ENCODE results near the gene KYAT1.

Gene KYAT1

DNA sequence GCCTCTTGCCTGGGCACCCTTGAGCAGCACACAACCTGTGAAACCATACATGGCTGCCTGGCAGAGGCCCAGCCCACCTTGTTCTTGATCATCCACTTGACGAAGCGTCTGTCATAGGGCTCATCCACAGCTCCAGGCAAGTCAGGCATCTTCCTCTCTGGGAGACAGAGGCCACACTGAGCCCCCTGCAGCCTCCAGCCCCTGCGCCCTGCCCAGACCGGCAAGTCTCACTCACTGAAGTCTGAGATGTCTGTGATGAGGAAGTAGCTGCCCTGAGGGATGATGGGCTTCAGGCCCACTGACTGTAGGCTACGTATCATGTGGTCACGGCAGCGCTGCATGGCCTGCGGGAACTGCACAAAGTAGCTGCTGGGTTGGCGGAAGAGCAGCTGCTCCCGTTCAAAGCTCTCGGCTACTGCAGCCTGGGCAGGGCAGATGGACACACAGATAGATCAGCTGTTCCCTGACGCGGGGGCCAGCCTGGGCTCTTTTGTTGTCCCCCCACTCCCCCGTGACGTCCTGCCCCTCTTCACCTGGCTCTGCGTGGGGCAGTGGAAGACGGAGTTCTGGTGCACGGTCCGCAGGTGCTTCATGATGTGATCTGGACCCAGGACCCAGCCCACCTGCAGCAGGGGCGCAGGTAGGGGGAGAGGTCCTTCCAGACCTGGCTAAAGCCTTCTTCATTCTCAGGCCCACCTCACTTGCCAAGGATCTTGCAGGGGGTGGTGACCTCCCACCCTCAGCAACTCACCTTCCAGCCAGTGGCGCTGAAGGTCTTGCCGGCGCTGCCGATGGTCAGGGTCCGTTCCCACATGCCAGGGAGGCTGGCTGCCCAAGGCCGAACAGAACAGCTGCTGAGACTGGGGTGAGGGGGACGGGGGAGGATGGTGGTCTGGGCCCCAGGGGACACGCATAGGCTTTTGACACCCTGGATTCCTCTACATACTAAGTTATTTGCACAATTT is 46.2 kb downstream of the KYAT1 start:
- H3K9me3 Mint-ChIP-seq, result no peaks in the 10 kb centered on the region
- peak overlapping the region in 1 of 3 experiments; percentile 19 for H3K4me3 Mint-ChIP-seq
- peaks cover 12% of the 10 kb centered on the region for H3K36me3 Mint-ChIP-seq (ENCODE audit: low read depth)
- no peaks in the 10 kb centered on the region for H3K27me3 Mint-ChIP-seq (ENCODE audit: low read depth)
- TF ChIP-seq, protein P1, sequence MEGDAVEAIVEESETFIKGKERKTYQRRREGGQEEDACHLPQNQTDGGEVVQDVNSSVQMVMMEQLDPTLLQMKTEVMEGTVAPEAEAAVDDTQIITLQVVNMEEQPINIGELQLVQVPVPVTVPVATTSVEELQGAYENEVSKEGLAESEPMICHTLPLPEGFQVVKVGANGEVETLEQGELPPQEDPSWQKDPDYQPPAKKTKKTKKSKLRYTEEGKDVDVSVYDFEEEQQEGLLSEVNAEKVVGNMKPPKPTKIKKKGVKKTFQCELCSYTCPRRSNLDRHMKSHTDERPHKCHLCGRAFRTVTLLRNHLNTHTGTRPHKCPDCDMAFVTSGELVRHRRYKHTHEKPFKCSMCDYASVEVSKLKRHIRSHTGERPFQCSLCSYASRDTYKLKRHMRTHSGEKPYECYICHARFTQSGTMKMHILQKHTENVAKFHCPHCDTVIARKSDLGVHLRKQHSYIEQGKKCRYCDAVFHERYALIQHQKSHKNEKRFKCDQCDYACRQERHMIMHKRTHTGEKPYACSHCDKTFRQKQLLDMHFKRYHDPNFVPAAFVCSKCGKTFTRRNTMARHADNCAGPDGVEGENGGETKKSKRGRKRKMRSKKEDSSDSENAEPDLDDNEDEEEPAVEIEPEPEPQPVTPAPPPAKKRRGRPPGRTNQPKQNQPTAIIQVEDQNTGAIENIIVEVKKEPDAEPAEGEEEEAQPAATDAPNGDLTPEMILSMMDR (IDR thresholded peaks at IDR 0.05; ENCODE audit: unreplicated experiment in 3 of 3), result no peak
- H3K4me1 Mint-ChIP-seq, result peaks cover 10% of the 10 kb centered on the region
- H3K27ac Mint-ChIP-seq, result no peak overlapping the region

DNA sequence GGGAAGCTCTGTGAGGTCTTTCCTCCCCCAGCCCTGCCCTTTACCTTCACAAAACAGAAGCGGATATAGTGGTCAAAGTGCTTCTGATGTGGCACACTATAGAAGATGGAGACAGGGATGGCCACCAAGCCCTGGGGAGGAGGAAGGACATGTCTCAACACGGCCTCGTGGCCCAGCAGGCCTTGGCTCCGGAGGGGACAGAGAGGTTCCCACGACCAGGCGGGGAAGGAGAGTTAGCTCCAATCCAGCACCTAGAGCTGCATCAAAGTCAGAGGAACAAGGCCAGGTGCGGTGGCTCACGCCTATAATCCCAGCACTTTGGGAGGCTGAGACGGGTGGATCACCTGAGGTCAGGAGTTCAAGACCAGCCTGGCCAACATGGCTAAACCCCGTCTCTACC is 48.1 kb downstream of the KYAT1 start:
- Mint-ChIP-seq H3K27me3 (ENCODE audit: low read depth) (no peaks in the 10 kb centered on the region), H3K4me1 (peaks cover 20% of the 10 kb centered on the region), H3K27ac (no peak overlapping the region), H3K9me3 (no peaks in the 10 kb centered on the region), H3K4me3 (peak overlapping the region in 1 of 3 experiments; percentile 28), H3K36me3 (ENCODE audit: low read depth) (peaks cover 16% of the 10 kb centered on the region)
- TF ChIP-seq, protein P1 (IDR thresholded peaks at IDR 0.05; ENCODE audit: unreplicated experiment in 3 of 3), result no peak

DNA sequence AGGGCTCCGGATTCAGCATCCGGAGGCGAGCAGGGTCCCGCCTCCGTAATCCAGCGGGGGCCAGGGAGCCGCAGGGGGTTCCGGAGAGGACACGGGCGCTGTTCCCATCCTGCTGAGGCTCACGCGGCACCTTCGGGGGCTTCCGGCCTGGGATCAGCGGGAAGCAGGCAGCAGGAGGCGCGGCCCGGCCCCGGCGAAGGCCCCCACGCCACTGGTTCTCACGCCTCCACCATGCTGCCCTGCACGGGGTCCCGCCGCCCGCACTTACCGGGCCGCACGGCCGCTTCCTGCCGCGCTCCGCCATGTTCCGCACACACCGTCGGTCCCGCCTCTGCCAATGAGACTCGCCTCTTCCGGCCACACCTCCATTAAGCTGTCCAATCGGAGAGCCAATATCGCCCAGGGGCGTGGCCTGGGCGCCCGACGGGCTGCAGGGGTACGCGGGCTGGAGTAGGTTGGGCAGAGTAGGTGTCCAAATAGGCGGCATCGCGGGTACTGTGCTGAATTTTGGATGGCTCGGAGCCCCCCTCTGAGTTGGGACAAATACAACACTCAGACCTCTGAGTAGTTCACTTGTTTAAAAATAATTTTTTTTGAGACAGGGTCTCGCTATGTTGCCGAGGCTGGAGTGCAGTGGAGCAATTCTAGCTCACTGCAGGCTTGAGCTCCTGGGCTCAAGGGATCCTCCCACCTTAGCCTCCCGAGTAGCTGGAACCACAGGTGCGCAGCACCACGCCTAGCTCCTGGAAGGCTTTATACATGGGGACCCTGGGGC is 52.1 kb downstream of the KYAT1 start, which contains the start of gene SPOUT1:
Gene SPOUT1 (minus strand): TSS at position 318 of the 775 bp plus-strand sequence. CDS start 14 bp downstream, at position 304.
- TF ChIP-seq, protein P1 (IDR thresholded peaks at IDR 0.05; ENCODE audit: unreplicated experiment in 3 of 3), result no peak
- Mint-ChIP-seq H3K4me3 (peak within 1 kb of the TSS; percentile 94 to 97 (median 96)), H3K4me1 (peaks cover 14% of the 10 kb centered on the region), H3K9me3 (no peaks in the 10 kb centered on the region), H3K27ac (peak within 1 kb of the TSS in 2 of 3 experiments; percentile 76 to 87), H3K36me3 (ENCODE audit: low read depth) (peaks cover 26% of the 10 kb centered on the region), H3K27me3 (ENCODE audit: low read depth) (no peaks in the 10 kb centered on the region)

DNA sequence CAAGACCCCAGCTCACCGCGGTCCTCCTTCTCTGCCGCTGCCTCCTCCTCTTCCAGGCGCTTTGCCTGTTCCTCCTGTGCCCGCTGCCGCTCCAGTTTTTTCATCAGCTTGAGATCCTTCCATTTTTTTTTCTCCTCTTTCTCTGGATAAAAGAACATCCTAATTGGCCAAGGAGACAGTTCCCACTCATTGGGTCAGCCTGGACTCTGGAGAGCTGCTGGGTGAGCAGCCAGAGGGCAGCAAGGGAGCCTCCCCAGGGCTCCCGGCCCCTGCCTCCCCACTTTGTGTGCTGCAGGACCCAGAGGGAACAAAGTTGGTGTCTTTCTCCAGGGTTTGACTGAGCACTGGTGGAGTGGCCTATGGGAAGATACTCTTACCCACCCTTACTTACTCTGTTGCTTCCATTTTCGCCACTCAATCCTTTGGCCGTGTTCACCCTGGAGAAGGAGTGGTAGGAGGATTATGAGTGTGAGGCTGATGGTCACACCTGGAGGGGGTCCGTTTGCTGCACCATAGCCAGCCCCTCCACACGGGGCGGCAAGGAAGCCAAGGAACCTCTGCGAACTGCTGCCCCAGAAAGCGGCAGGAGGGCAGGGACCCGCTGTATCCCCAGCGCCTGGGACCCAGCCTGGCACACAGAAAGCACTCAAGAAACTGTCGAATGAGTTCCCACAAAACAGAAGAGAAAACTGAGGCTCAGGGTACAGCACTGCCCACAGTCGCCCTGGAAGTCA is 52.9 kb downstream of the KYAT1 start:
- peak overlapping the region; percentile 94 to 97 (median 96) for H3K4me3 Mint-ChIP-seq
- H3K9me3 Mint-ChIP-seq, result no peaks in the 10 kb centered on the region
- TF ChIP-seq, protein P1 (IDR thresholded peaks at IDR 0.05; ENCODE audit: unreplicated experiment in 3 of 3), result no peak
- H3K4me1 Mint-ChIP-seq, result peaks cover 14% of the 10 kb centered on the region
- H3K27ac Mint-ChIP-seq, result peak overlapping the region in 1 of 3 experiments; percentile 76
- H3K27me3 Mint-ChIP-seq (ENCODE audit: low read depth), result no peaks in the 10 kb centered on the region
- H3K36me3 Mint-ChIP-seq (ENCODE audit: low read depth), result peaks cover 26% of the 10 kb centered on the region

DNA sequence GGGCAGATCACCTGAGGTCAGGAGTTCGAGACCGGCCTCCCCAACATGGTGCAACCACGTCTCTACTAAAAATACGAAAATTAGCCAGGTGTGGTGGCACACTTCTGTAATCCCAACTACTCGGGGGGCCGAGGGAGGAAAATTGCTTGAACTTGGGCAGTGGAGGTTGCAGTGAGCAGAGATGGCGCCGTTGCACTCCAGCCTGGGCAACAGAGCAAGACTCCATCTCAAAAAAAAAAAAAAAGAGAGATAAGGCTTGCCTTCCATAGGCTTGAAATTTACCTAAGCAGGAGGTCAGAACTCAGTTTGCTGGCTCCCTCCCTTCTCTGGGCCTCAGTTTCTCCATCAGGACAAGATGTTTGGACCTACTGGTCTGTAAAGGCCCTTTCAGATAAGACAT is 53.5 kb downstream of the KYAT1 start:
- H3K4me1 Mint-ChIP-seq, result peaks cover 14% of the 10 kb centered on the region
- TF ChIP-seq, protein P1 (IDR thresholded peaks at IDR 0.05; ENCODE audit: unreplicated experiment in 3 of 3), result no peak
- H3K27me3 Mint-ChIP-seq (ENCODE audit: low read depth), result no peaks in the 10 kb centered on the region

More for the DNA sequence above, 53.5 kb downstream of the KYAT1 start:
- Mint-ChIP-seq H3K27ac (no peak overlapping the region), H3K9me3 (no peaks in the 10 kb centered on the region), H3K4me3 (peak overlapping the region; percentile 94 to 97 (median 96)), H3K36me3 (ENCODE audit: low read depth) (peaks cover 22% of the 10 kb centered on the region)

All from nephron (organoid).